ENCODE measurements around the gene GATAD2B. TPM values are rescaled to one million over a fixed set of nuclear protein-coding genes. Genes with fewer than 3 reads are reported as not detected.

Gene GATAD2B
- polyA plus RNA-seq, 3 donors = 1.1 to 11.0 (median 2.0) TPM

DNA sequence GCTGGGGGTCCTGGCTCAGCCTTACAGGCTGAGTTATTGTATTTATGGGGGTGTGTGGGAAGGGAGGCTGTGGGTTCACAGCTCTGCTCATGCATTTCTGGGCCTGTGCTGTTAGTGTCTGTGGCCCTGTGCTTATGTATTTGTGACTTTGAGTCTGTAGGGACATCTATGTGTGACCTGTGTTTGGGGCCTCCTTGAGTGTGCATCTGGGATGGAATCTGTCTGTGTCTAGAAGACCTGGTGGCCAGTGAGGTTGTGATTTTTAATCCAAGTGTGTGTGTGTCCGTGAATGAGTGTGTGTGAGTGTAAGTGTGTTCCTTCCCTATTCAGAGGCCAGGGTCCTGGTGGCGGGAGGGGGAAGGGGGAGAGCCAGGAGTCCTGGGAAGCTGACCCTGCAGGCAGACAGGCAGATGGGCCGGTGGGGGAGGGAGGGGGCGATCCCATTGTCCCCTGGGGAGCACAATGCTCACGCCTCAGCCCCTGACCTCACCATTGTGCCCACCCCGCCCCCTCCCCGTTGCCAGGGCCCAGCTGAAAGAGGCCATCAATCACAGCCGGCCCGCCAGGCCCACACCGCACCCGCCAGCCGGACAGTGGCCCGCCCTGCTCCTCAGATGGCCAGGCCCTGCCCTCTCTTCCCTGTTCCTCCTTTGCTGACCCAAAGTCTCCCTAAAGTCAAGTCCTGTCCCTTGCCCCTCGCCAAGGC, 128.0 kb downstream of the GATAD2B start:
- Histone ChIP-seq H2AFZ (ENCODE audit: insufficient read depth, low read depth, low read length, poor library complexity, severe bottlenecking) (no peak overlapping the region), H3K4me3 (replicated peaks in 1 of 3; ENCODE audit: low read depth in 2 of 3, low read length in 3 of 3) (no peak overlapping the region), H3K9me3 (replicated peaks in 1 of 2; ENCODE audit: control insufficient read depth in 1 of 2, insufficient read depth in 1 of 2, low read length in 2 of 2) (no peaks in the 10 kb centered on the region), H3K36me3 (replicated peaks in 1 of 2; ENCODE audit: control insufficient read depth in 1 of 2, insufficient read depth in 2 of 2, low read length in 2 of 2) (no peaks in the 10 kb centered on the region), H3K27ac (ENCODE audit: low read depth in 1 of 2, low read length in 2 of 2) (no peak overlapping the region), H3K4me1 (ENCODE audit: control insufficient read depth in 1 of 2, insufficient read depth in 2 of 2, low read length in 2 of 2) (peaks cover 30 to 31% of the 10 kb centered on the region in 2 donors), H3K4me2 (replicated peaks; ENCODE audit: extremely low read depth, low read length, poor library complexity, severe bottlenecking) (no peak overlapping the region), H3K27me3 (ENCODE audit: control insufficient read depth in 2 of 2, insufficient read depth in 2 of 2, low read length in 2 of 2) (no peaks in the 10 kb centered on the region), H4K20me1 (ENCODE audit: insufficient read depth, low read length) (no peaks in the 10 kb centered on the region), H3K9ac (ENCODE audit: insufficient read depth, low read length, poor library complexity, severe bottlenecking) (no peak overlapping the region), H3K79me2 (ENCODE audit: insufficient read depth, low read length) (no peaks in the 10 kb centered on the region)
- peaks cover under 1 to 8% of the 10 kb centered on the region in 2 donors for H3K36me3 Mint-ChIP-seq
- peaks cover 39% of the 10 kb centered on the region for H3K4me1 Mint-ChIP-seq
- H3K27me3 Mint-ChIP-seq (ENCODE audit: low read depth in 3 of 3) = peaks cover 1 to 5% (median 3%) of the 10 kb centered on the region in 3 donors
- no peak overlapping the region for H3K4me3 Mint-ChIP-seq
- intact Hi-C loops (cut with micrococcal nuclease) = loop anchor here (5.0 kb wide), 2 partner anchors 168 to 193 kb away; partner anchors contain the start of genes RAB13 (in 2 of the 2) and SLC39A1 (in 1 of the 2)
- DNase-seq = no peak
- no peaks in the 10 kb centered on the region for H3K9me3 Mint-ChIP-seq
- TF ChIP-seq CTCF (IDR thresholded peaks at IDR 0.05) = no peak
- WGBS (ENCODE audit: insufficient coverage) = 90% methylated on average over 8 of the region's 14 CpGs
- H3K27ac Mint-ChIP-seq = peak overlapping the region in 3 of 7 donors; percentile 2 to 26 (median 16)

DNA sequence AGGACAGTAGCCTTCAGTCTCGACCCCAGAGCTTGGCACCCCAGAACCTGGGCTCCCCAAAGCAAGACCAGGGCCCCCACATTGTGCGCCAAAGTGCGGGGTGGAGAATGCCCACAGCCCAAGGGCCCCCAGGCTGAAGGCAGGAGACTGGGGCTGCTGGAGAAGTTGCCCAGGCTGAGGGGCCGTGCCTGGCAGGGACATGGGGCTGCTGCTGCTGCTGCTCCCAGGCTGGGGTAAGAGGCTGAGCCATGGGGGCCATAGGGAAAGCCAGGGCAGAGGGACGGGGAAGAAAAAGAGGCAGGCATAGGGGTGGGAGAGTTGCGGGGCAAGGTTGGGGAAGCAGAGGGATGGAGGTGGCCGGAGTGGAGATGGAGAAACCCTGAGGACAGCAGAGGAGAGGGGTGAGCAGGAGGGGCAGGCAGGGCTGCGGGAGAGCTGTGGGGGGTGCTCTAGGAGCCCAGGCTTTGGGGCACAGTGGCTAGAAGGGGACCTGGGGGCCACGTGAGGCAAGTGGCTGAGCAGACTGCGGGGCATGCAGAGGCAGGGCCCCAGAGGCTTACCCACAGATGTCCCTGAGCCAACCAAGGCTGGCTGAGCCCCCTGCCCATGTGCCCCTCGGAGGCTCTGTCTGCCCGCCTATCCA, 128.7 kb downstream of the GATAD2B start:
- Histone ChIP-seq H3K27ac (ENCODE audit: low read depth in 1 of 2, low read length in 2 of 2) (no peak overlapping the region), H3K9me3 (replicated peaks in 1 of 2; ENCODE audit: control insufficient read depth in 1 of 2, insufficient read depth in 1 of 2, low read length in 2 of 2) (no peaks in the 10 kb centered on the region), H2AFZ (ENCODE audit: insufficient read depth, low read depth, low read length, poor library complexity, severe bottlenecking) (no peak overlapping the region), H3K4me1 (ENCODE audit: control insufficient read depth in 1 of 2, insufficient read depth in 2 of 2, low read length in 2 of 2) (peaks cover 36 to 38% of the 10 kb centered on the region in 2 donors), H3K4me3 (replicated peaks in 1 of 3; ENCODE audit: low read depth in 2 of 3, low read length in 3 of 3) (no peak overlapping the region), H3K9ac (ENCODE audit: insufficient read depth, low read length, poor library complexity, severe bottlenecking) (no peak overlapping the region), H4K20me1 (ENCODE audit: insufficient read depth, low read length) (no peaks in the 10 kb centered on the region), H3K36me3 (replicated peaks in 1 of 2; ENCODE audit: control insufficient read depth in 1 of 2, insufficient read depth in 2 of 2, low read length in 2 of 2) (no peaks in the 10 kb centered on the region), H3K27me3 (ENCODE audit: control insufficient read depth in 2 of 2, insufficient read depth in 2 of 2, low read length in 2 of 2) (no peaks in the 10 kb centered on the region), H3K79me2 (ENCODE audit: insufficient read depth, low read length) (no peaks in the 10 kb centered on the region), H3K4me2 (replicated peaks; ENCODE audit: extremely low read depth, low read length, poor library complexity, severe bottlenecking) (no peak overlapping the region)
- no peaks in the 10 kb centered on the region for H3K9me3 Mint-ChIP-seq
- DNase-seq = peak in 1 of 3 donors; percentile 6
- WGBS (ENCODE audit: insufficient coverage) = 91% methylated on average over 11 of the region's 12 CpGs
- H3K36me3 Mint-ChIP-seq = peaks cover 0 to 4% of the 10 kb centered on the region in 2 donors
- no peak for TF ChIP-seq CTCF (IDR thresholded peaks at IDR 0.05)
- H3K4me3 Mint-ChIP-seq = no peak overlapping the region
- no peak overlapping the region for H3K27ac Mint-ChIP-seq
- intact Hi-C loops (cut with micrococcal nuclease) = loop anchor here in 1 of 2 donors (5.0 kb wide), 1 partner anchor 168 kb away; the partner anchor contains the start of gene SLC39A1
- H3K27me3 Mint-ChIP-seq (ENCODE audit: low read depth in 3 of 3) = peaks cover 1 to 5% (median 3%) of the 10 kb centered on the region in 3 donors
- H3K4me1 Mint-ChIP-seq = peaks cover 44% of the 10 kb centered on the region

All from CD14-positive monocyte (primary cell).